Naive thymus-derived CD8-positive, alpha-beta T cell (primary cell): Measurements from ENCODE around the gene RNF141. TPM values are rescaled to one million over a fixed set of nuclear protein-coding genes. Genes with fewer than 3 reads are reported as not detected.

ENCODE experiments used
- ATAC-seq, 2 donors: fragments of 150-1000 bp; cut with Tn5 transposase in 1 of 2; sonication (Bioruptor Pico), chemical (Tn5 transposase) in 1 of 2; 1 replicate in 1 of 2; 2 replicates in 1 of 2; pipeline ENCODE4 v1.10.0; 2021; ENCODE audit warnings: mild to moderate bottlenecking in 2 of 2, moderate library complexity in 2 of 2
- POLR2A ChIA-PET: fragments of 350-600 bp; sonication (Branson Sonifier 250); formaldehyde crosslinking; loops from one replicate; lab custom pipeline; 2021; ENCODE audit warnings: antibody characterized with exemption; lab: Charles Lee
- DNase-seq, 10 donors: peaks; one replicate each; pipeline versions ENCODE4 v3.0.0 to v3.0.0-alpha.2; 2020 to 2022
- H3K27ac Mint-ChIP-seq, 10 donors: one replicate each; pipeline ENCODE4 v1.8.0; 2020 to 2022; ENCODE audit warnings: mild to moderate bottlenecking in 10 of 10, mixed read lengths in 10 of 10, moderate library complexity in 4 of 10, inconsistent platforms in 1 of 10
- H3K27me3 Mint-ChIP-seq, 5 donors: one replicate each; pipeline ENCODE4 v1.8.0; 2021 to 2022; ENCODE audit warnings: mixed read lengths in 5 of 5
- H3K36me3 Mint-ChIP-seq, 3 donors: one replicate each; pipeline ENCODE4 v1.8.0; 2020 to 2022; ENCODE audit warnings: mixed read lengths in 3 of 3, mild to moderate bottlenecking in 2 of 3, inconsistent platforms in 1 of 3
- H3K4me1 Mint-ChIP-seq, 4 donors: one replicate each; pipeline ENCODE4 v1.8.0; 2021 to 2022; ENCODE audit warnings: mixed read lengths in 4 of 4
- H3K4me3 Mint-ChIP-seq, 10 donors: one replicate each; pipeline ENCODE4 v1.8.0; 2020 to 2022; ENCODE audit warnings: mild to moderate bottlenecking in 10 of 10, mixed read lengths in 10 of 10, moderate library complexity in 6 of 10, inconsistent platforms in 1 of 10
- H3K9me3 Mint-ChIP-seq, 9 donors: one replicate each; pipeline ENCODE4 v1.8.0; 2020 to 2022; ENCODE audit warnings: mixed read lengths in 9 of 9, mild to moderate bottlenecking in 3 of 9, inconsistent platforms in 1 of 9, moderate library complexity in 1 of 9
- polyA plus RNA-seq, 3 donors: library from polyadenylated mRNA; unstranded; fragments of 300-500 nt; fragmentation: Illumina TruSeq; gene quantifications; one replicate each; pipeline ENCODE4 v1.2.3, GENCODE V29; 2021
- total RNA-seq, 8 experiments: library from RNA in 2 of 8; stranded (reverse) in 2 of 8; gene quantifications; one replicate each; pipeline ENCODE4 v1.2.3 and lab custom pipeline; 2021 to 2026

Gene RNF141
- total and polyA plus RNA-seq, 5 experiments from 2014 or later = 18.8 to 22.9 (median 20.5) TPM

DNA sequence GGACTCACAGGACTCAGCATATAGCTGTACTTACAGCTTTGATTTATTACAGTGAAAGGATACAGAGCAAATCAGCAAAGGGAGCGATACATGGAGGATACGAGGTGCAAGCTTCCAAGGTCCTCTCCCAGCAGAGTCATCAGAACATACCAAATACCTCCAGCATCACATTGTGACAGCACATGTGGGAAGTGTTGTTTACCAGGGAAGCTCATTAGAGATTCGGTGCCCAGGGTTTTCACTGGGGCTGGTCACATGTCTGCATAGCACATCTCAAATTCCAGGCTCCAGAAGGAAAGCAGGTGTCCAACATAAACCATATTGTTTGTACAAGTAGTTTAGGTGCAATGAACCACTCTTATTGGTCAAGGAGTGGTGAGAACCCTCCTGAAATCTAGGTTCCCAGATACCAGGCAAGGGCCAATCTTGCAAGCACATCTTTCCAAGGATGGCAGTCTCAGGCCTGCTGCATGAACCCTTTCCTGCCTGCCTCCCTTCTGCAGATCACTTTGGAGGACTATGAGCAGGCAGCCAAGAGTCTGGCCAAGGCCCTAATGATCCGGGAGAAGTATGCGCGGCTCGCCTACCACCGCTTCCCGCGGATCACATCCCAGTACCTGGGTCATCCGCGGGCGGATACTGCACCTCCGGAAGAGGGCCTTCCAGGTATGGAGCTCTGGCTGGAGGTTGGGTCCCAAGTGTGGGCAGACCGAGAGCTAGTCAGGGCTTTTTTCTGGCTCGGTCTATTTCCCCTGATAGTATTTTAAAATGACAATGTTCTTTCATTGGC lies 59.2 kb downstream of the RNF141 start:
- Mint-ChIP-seq H3K4me3 (no peak overlapping the region), H3K36me3 (peaks cover 0 to 87% (median 7%) of the 10 kb centered on the region in 3 donors)

DNA sequence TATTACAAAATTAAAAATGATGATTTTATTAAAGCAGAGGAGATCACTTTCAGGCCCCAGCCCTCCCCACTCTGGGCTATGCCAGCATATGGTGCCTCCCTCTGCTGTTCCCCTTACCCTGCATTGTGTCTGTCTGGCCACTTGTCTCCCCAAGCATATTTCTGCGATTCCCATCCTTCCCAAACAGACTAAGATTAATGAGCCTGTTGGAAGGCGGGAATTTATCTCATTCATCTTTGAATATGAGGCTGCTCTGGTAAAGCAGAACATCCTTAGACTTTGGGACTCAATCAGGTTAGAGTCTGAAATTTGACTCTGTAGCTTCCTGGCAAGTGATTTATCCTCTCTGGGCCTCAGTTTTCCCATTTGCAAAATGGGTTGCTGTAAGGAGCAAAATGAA lies 60.2 kb downstream of the RNF141 start:
- peaks cover 12 to 22% (median 16%) of the 10 kb centered on the region in 4 donors for H3K4me1 Mint-ChIP-seq
- H3K27ac Mint-ChIP-seq = peak overlapping the region in 3 of 10 donors; percentile 35 to 82 (median 40)
- no peaks in the 10 kb centered on the region for H3K9me3 Mint-ChIP-seq
- DNase-seq = no peak
- H3K36me3 Mint-ChIP-seq = peaks cover 0 to 87% (median 4%) of the 10 kb centered on the region in 3 donors
- no peaks in the 10 kb centered on the region for H3K27me3 Mint-ChIP-seq
- ATAC-seq = no peak
- H3K4me3 Mint-ChIP-seq = no peak overlapping the region
- POLR2A ChIA-PET = no interaction called here

More for the DNA sequence above, 59.2 kb downstream of the RNF141 start:
- peak overlapping the region in 2 of 10 donors; percentile 8 to 65 for H3K27ac Mint-ChIP-seq
- H3K4me1 Mint-ChIP-seq = peaks cover 8 to 14% (median 12%) of the 10 kb centered on the region in 4 donors
- DNase-seq (no peak), ATAC-seq (no peak)
- POLR2A ChIA-PET = no interaction called here
- H3K9me3 Mint-ChIP-seq = no peaks in the 10 kb centered on the region
- no peaks in the 10 kb centered on the region for H3K27me3 Mint-ChIP-seq

DNA sequence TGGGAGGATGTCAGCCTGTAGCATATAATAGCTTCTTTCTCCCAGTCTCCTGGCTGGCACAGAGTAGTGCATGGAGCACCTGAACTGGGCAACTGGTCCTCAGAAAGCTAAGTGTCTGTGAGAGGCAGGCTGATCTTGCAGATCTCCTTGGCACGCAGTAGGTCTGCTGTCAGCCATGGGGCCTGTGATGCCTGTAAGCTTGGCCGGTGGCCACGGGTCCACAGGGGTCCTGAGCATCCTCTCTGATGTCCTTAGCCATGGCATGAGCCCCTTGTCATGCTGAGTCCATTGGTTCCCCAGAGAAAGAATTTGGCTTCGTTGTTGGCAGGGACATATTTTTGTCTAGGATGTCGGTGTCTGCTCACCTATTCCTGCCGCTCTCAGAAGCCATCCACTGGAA lies 61.0 kb downstream of the RNF141 start:
- ATAC-seq = no peak
- H3K4me3 Mint-ChIP-seq = no peak overlapping the region
- H3K4me1 Mint-ChIP-seq = peaks cover 10 to 22% (median 20%) of the 10 kb centered on the region in 4 donors
- peaks cover 0 to 86% (median 4%) of the 10 kb centered on the region in 3 donors for H3K36me3 Mint-ChIP-seq
- POLR2A ChIA-PET = interaction anchor here (1.3 kb wide), 1 partner anchor 25 kb away, joined by 4 read pairs; the partner anchor contains the start of gene AMPD3
- peak overlapping the region in 3 of 10 donors; percentile 82 to 86 (median 84) for H3K27ac Mint-ChIP-seq
- H3K27me3 Mint-ChIP-seq = no peaks in the 10 kb centered on the region
- H3K9me3 Mint-ChIP-seq = no peaks in the 10 kb centered on the region
- no peak for DNase-seq

- no peak overlapping the region for H3K4me3 Mint-ChIP-seq
- no peaks in the 10 kb centered on the region for H3K9me3 Mint-ChIP-seq
- peak overlapping the region in 7 of 10 donors; percentile 2 to 82 (median 30) for H3K27ac Mint-ChIP-seq
- ATAC-seq (no peak), DNase-seq (no peak)
- no peaks in the 10 kb centered on the region for H3K27me3 Mint-ChIP-seq
- H3K4me1 Mint-ChIP-seq = peaks cover 11 to 30% (median 26%) of the 10 kb centered on the region in 4 donors
- peaks cover 0 to 86% (median 5%) of the 10 kb centered on the region in 3 donors for H3K36me3 Mint-ChIP-seq
- POLR2A ChIA-PET = interaction anchor here (1.3 kb wide), 1 partner anchor 24 kb away, joined by 4 read pairs; the partner anchor contains the start of gene AMPD3
Measured at GRCh38 chr11:10478574-10479550, 62.1 kb downstream of the RNF141 start.

GRCh38 chr11:10478066-10478465 lies 62.9 kb downstream of the RNF141 start:
- ATAC-seq (no peak), DNase-seq (no peak)
- H3K27me3 Mint-ChIP-seq = no peaks in the 10 kb centered on the region
- H3K27ac Mint-ChIP-seq = peak overlapping the region; percentile 2 to 86 (median 47)
- no peaks in the 10 kb centered on the region for H3K9me3 Mint-ChIP-seq
- peaks cover 14 to 34% (median 31%) of the 10 kb centered on the region in 4 donors for H3K4me1 Mint-ChIP-seq
- H3K36me3 Mint-ChIP-seq = peaks cover 0 to 85% (median 5%) of the 10 kb centered on the region in 3 donors
- POLR2A ChIA-PET = no interaction called here
- H3K4me3 Mint-ChIP-seq = no peak overlapping the region

- H3K27ac Mint-ChIP-seq = peak overlapping the region in 3 of 10 donors; percentile 53 to 90 (median 53)
- DNase-seq (no peak), ATAC-seq (no peak)
- H3K36me3 Mint-ChIP-seq = peaks cover 0 to 82% (median 5%) of the 10 kb centered on the region in 3 donors
- no peaks in the 10 kb centered on the region for H3K27me3 Mint-ChIP-seq
- H3K4me1 Mint-ChIP-seq = peaks cover 16 to 36% (median 32%) of the 10 kb centered on the region in 4 donors
- POLR2A ChIA-PET = no interaction called here
- no peaks in the 10 kb centered on the region for H3K9me3 Mint-ChIP-seq
- H3K4me3 Mint-ChIP-seq = no peak overlapping the region
Measured at GRCh38 chr11:10477690-10478046, 63.3 kb downstream of the RNF141 start.

GRCh38 chr11:10476927-10477689 lies 63.9 kb downstream of the RNF141 start:
- H3K36me3 Mint-ChIP-seq = peaks cover 0 to 78% (median 5%) of the 10 kb centered on the region in 3 donors
- peak overlapping the region in 8 of 10 donors; percentile 31 to 90 (median 68) for H3K27ac Mint-ChIP-seq
- H3K4me1 Mint-ChIP-seq = peaks cover 16 to 36% (median 32%) of the 10 kb centered on the region in 4 donors
- no peaks in the 10 kb centered on the region for H3K27me3 Mint-ChIP-seq
- ATAC-seq (no peak), DNase-seq (no peak)
- no peaks in the 10 kb centered on the region for H3K9me3 Mint-ChIP-seq
- POLR2A ChIA-PET = no interaction called here
- no peak overlapping the region for H3K4me3 Mint-ChIP-seq

GRCh38 chr11:10476342-10476741 lies 64.6 kb downstream of the RNF141 start:
- Mint-ChIP-seq H3K4me1 (peaks cover 16 to 38% (median 33%) of the 10 kb centered on the region in 4 donors), H3K27me3 (no peaks in the 10 kb centered on the region), H3K9me3 (no peaks in the 10 kb centered on the region), H3K27ac (peak overlapping the region in 8 of 10 donors; percentile 5 to 90 (median 46)), H3K36me3 (peaks cover 0 to 71% (median 6%) of the 10 kb centered on the region in 3 donors), H3K4me3 (no peak overlapping the region)
- no peak for ATAC-seq
- POLR2A ChIA-PET = interaction anchor here (0.7 kb wide), 1 partner anchor 20 kb away, joined by 3 read pairs; no protein-coding TSS in a partner anchor
- no peak for DNase-seq

DNA sequence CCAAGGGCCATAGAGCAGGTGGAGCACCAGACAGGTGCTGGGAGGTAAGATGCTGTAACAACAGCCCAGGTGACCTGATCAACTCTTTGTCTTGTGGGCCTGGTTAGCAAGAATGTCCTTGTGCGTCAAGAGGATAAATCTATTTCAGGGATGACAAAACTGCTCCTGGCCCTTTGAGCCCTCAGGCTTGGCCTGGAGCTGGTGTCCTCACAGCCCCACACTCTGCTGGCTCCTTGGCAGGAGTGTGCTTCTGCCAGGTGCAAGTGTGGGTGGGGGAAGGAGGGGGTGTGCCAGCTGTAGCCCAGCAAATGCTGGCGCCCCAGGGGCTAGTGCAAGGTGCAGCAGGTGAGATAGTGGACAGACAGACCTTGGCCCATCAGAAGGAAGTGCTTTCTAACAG lies 66.4 kb downstream of the RNF141 start:
- Mint-ChIP-seq H3K9me3 (no peaks in the 10 kb centered on the region), H3K4me3 (no peak overlapping the region), H3K27me3 (no peaks in the 10 kb centered on the region), H3K36me3 (peaks cover 0 to 58% (median 6%) of the 10 kb centered on the region in 3 donors), H3K27ac (peak overlapping the region in 4 of 10 donors; percentile 16 to 92 (median 78)), H3K4me1 (peaks cover 14 to 40% (median 34%) of the 10 kb centered on the region in 4 donors)
- POLR2A ChIA-PET = no interaction called here
- ATAC-seq (no peak), DNase-seq (no peak)

- POLR2A ChIA-PET = no interaction called here
- Mint-ChIP-seq H3K9me3 (peaks cover 0 to 2% (median 0%) of the 10 kb centered on the region in 9 donors), H3K27me3 (no peaks in the 10 kb centered on the region), H3K4me3 (no peak overlapping the region), H3K27ac (peak overlapping the region in 6 of 10 donors; percentile 1 to 92 (median 60)), H3K36me3 (peaks cover 0 to 48% (median 11%) of the 10 kb centered on the region in 3 donors), H3K4me1 (peaks cover 19 to 43% (median 34%) of the 10 kb centered on the region in 4 donors)
- no peak for ATAC-seq
- no peak for DNase-seq
Measured at GRCh38 chr11:10473371-10473770, 67.6 kb downstream of the RNF141 start.

DNA sequence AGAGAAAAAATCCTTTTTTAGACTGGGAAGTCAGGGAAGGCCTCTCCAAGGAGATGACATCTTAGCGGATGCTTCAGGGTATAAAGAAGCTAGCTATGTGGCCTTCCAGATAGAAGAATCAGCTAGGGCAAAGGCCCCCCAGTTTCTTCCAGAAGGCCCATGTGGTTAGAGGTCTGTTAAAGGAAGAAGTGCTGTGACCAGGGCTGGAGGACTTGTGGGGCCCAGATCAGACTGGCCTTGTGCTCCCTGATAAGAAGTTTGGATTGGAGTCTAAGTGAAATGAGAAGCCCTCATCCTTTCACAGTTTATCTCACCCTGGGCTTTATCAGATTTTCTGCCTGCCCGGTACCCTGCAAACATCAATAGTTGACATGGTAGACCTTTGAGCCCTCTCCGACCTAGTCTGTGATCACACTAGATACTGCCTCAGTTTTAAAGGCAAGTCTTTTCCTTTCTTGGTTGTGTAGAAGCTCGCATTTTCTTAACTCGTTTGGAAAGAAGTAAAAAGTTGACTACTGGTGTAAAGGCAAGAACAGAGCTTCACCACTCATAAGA lies 78.2 kb downstream of the RNF141 start:
- peaks cover 32 to 64% (median 56%) of the 10 kb centered on the region in 4 donors for H3K4me1 Mint-ChIP-seq

More for the DNA sequence above, 78.2 kb downstream of the RNF141 start:
- no peak overlapping the region for H3K27ac Mint-ChIP-seq
- POLR2A ChIA-PET = no interaction called here
- peaks cover 11 to 55% (median 33%) of the 10 kb centered on the region in 3 donors for H3K36me3 Mint-ChIP-seq
- ATAC-seq (no peak), DNase-seq (no peak)
- no peak overlapping the region for H3K4me3 Mint-ChIP-seq
- no peaks in the 10 kb centered on the region for H3K9me3 Mint-ChIP-seq
- no peaks in the 10 kb centered on the region for H3K27me3 Mint-ChIP-seq
